Panc1 (cell line): ENCODE data around the gene CNRIP1. TPM values are rescaled to one million over a fixed set of nuclear protein-coding genes. Genes with fewer than 3 reads are reported as not detected.

Source experiments
- ATAC-seq: fragments of 200-7000 bp; cut with Tn5 transposase; 2 replicates; pipeline ENCODE4 v1.9.1; 2020; ENCODE audit warnings: mild to moderate bottlenecking, moderate library complexity
- BruUV-seq: library from RNA; stranded (reverse); fragments of 400-500 nt; replicated peaks from 2 replicates; lab custom pipeline; 2021; lab: Mats Ljungman, UMichigan
- CTCF ChIA-PET: fragments of 300-600 bp; sonication (Branson Sonifier 250); formaldehyde crosslinking; loops from one replicate; lab custom pipeline; 2022; ENCODE audit warnings: antibody characterized with exemption; lab: Charles Lee
- POLR2A ChIA-PET: fragments of 300-600 bp; sonication (Branson Sonifier 250); formaldehyde crosslinking; loops from one replicate; lab custom pipeline; 2022; ENCODE audit warnings: antibody characterized with exemption; lab: Charles Lee
- DNase-seq: peaks from one replicate; pipeline ENCODE4 v3.0.0-alpha.2; 2010; ENCODE audit warnings: low read depth, low spot score
- H3K27ac ChIP-seq: 2 replicates; pipeline ENCODE4 v1.5.1; 2011; ENCODE audit warnings: mild to moderate bottlenecking, low read length, inconsistent platforms
- H3K27me3 ChIP-seq: fragments of 200-500 bp; sonication (Bioruptor generic); 2 replicates; pipeline ENCODE4 v1.6.0; 2014; ENCODE audit warnings: low read length, inconsistent platforms; ENCODE audit not compliant: control insufficient read depth, insufficient read depth
- H3K36me3 ChIP-seq: fragments of 200-500 bp; sonication (Bioruptor generic); 2 replicates; pipeline ENCODE4 v1.5.1; 2014; ENCODE audit warnings: inconsistent platforms, mild to moderate bottlenecking, low read length, moderate library complexity; ENCODE audit not compliant: control insufficient read depth, insufficient read depth
- H3K4me1 ChIP-seq: 2 replicates; pipeline ENCODE4 v1.5.1; 2011; ENCODE audit warnings: inconsistent platforms, mild to moderate bottlenecking, low read length, moderate library complexity; ENCODE audit not compliant: control insufficient read depth, insufficient read depth
- H3K4me3 ChIP-seq, 2 experiments: 2 replicates each; pipeline ENCODE4 v1.5.1; 2011 to 2012; ENCODE audit warnings: low read depth in 2 of 2, low read length in 2 of 2, mild to moderate bottlenecking in 2 of 2, inconsistent platforms in 1 of 2, moderate library complexity in 1 of 2
- H3K9me3 ChIP-seq: fragments of 200-500 bp; sonication (Bioruptor generic); 2 replicates; pipeline ENCODE4 v1.5.1; 2014; ENCODE audit warnings: low read depth, mild to moderate bottlenecking, inconsistent platforms, low read length, moderate library complexity; ENCODE audit not compliant: control insufficient read depth, insufficient read depth
- POLR2AphosphoS5 ChIP-seq: IDR thresholded peaks from 2 replicates; pipeline ENCODE4 v1.6.1; 2012; ENCODE audit warnings: mild to moderate bottlenecking, low read depth, low read length, moderate library complexity
- SIN3A ChIP-seq: IDR thresholded peaks from 2 replicates; pipeline ENCODE4 v1.6.1; 2012; ENCODE audit warnings: low read depth, mild to moderate bottlenecking, low read length, moderate library complexity, borderline replicate concordance; ENCODE audit not compliant: insufficient read depth
- TCF7L2 ChIP-seq: IDR thresholded peaks from 2 replicates; pipeline ENCODE4 v1.6.1; 2011; ENCODE audit warnings: mild to moderate bottlenecking, low read depth, low read length, inconsistent platforms
- in situ Hi-C: cut with HindIII; loops from 2 replicates; pipeline ENCODE4 v1.10.0; 2016; ENCODE audit warnings: low sequenced_read_pairs, low pct_unique_long_range_greater_than_20kb
- intact Hi-C: fragments of 100-400 bp; cut with micrococcal nuclease; formaldehyde crosslinking; loops from one replicate; pipeline ENCODE4 v1.10.0; 2022; ENCODE audit not compliant: unreplicated experiment
- total RNA-seq: library from RNA; stranded (reverse); gene quantifications from one replicate; pipeline ENCODE4 v1.2.1, GENCODE V29; 2021; ENCODE audit not compliant: unreplicated experiment
- TF ChIP-seq, protein P1 (sequence below): fragments of 450-650 bp; IDR thresholded peaks from 2 replicates; pipeline ENCODE4 v1.5.1; 2017; ENCODE audit warnings: mild to moderate bottlenecking
- TF ChIP-seq, protein P2 (sequence below), 2 experiments: IDR thresholded peaks; 2 replicates each; pipeline ENCODE4 v1.6.1; 2011 to 2012; ENCODE audit warnings: low read depth in 2 of 2, control low read depth in 1 of 2, low read length in 1 of 2, mild to moderate bottlenecking in 1 of 2, moderate library complexity in 1 of 2; ENCODE audit not compliant: insufficient read depth in 1 of 2

Gene CNRIP1
- total RNA-seq, 1 experiment from 2014 or later = not detected

DNA sequence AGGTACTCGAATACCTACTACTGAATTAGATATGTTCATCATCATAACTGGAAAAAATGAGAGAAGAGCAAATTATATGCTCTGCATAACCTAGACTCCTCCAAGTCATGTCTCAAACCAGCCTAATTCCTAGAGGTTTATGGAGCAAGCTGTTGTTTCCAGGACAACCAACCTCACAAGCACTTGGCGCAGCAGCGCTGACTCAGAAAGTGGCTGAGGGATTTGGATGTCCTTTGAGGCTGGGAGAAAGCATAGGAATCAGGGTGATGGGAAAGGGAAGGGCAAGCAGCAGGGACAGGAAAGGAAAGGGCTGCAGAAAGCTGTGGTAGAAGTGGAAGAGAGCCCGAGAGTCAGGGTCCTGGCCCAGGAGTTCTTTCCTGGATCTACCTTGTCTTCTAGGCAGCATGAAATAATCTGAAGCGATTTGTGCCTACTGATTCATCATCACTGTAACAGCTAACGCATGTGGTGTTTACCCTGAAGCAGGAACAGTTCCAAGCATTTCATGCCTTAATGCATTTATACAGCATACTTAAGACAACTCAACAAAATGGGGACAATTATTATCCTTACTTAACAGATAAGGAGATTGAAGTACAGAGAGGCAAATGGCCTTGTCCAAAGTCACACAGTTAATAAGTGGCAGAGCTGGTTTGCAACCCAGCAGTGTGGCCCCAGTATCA is 49.0 kb upstream of the CNRIP1 start:
- DNase-seq = no peak

DNA sequence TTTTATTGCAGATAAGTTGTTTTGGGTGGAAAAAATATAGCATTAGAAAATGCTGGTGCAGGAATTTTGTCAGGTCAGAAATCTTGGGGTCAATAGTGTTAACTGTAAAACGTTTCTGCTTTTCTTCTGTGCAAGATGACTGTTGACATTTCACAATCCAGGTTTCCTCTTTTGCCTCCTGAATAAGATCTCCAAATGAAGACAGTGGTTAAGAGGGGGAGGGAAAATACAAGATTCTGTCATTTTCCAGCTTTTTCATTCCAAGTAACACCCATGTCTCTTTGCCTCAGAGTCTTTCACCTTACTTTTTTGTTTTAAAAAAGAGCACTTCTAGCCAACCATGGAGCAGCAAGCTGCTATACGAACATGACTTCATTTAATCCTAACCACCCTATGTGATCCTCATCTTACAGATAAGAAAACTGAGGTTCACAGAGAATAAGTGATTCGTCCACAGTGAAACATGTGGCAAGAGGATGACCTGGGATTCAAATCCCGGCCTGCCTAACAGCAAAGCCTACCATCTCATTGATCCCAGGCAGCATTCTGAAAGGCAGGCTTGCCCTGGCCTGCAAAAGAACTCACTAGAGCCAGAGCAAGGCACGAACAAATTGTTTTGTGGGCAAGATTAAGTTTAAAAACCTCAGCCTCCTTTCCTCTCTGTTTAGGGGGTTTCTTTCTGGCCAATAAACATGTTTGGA is 48.4 kb upstream of the CNRIP1 start:
- H3K4me3 ChIP-seq = no peak overlapping the region
- no TSS peak for BruUV-seq
- intact Hi-C loops = no loop called here
- TF ChIP-seq SIN3A = no peak
- TF ChIP-seq POLR2AphosphoS5 = no peak
- TF ChIP-seq, protein P1, sequence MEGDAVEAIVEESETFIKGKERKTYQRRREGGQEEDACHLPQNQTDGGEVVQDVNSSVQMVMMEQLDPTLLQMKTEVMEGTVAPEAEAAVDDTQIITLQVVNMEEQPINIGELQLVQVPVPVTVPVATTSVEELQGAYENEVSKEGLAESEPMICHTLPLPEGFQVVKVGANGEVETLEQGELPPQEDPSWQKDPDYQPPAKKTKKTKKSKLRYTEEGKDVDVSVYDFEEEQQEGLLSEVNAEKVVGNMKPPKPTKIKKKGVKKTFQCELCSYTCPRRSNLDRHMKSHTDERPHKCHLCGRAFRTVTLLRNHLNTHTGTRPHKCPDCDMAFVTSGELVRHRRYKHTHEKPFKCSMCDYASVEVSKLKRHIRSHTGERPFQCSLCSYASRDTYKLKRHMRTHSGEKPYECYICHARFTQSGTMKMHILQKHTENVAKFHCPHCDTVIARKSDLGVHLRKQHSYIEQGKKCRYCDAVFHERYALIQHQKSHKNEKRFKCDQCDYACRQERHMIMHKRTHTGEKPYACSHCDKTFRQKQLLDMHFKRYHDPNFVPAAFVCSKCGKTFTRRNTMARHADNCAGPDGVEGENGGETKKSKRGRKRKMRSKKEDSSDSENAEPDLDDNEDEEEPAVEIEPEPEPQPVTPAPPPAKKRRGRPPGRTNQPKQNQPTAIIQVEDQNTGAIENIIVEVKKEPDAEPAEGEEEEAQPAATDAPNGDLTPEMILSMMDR = no peak
- TF ChIP-seq TCF7L2 = no peak
- TF ChIP-seq, protein P2, sequence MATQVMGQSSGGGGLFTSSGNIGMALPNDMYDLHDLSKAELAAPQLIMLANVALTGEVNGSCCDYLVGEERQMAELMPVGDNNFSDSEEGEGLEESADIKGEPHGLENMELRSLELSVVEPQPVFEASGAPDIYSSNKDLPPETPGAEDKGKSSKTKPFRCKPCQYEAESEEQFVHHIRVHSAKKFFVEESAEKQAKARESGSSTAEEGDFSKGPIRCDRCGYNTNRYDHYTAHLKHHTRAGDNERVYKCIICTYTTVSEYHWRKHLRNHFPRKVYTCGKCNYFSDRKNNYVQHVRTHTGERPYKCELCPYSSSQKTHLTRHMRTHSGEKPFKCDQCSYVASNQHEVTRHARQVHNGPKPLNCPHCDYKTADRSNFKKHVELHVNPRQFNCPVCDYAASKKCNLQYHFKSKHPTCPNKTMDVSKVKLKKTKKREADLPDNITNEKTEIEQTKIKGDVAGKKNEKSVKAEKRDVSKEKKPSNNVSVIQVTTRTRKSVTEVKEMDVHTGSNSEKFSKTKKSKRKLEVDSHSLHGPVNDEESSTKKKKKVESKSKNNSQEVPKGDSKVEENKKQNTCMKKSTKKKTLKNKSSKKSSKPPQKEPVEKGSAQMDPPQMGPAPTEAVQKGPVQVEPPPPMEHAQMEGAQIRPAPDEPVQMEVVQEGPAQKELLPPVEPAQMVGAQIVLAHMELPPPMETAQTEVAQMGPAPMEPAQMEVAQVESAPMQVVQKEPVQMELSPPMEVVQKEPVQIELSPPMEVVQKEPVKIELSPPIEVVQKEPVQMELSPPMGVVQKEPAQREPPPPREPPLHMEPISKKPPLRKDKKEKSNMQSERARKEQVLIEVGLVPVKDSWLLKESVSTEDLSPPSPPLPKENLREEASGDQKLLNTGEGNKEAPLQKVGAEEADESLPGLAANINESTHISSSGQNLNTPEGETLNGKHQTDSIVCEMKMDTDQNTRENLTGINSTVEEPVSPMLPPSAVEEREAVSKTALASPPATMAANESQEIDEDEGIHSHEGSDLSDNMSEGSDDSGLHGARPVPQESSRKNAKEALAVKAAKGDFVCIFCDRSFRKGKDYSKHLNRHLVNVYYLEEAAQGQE (IDR thresholded peaks at IDR 0.05; ENCODE audit: insufficient read depth in 1 of 2, low read depth in 2 of 2, low read length in 1 of 2) = no peak
- H3K27ac ChIP-seq = no peak overlapping the region
- H3K4me1 ChIP-seq = no peaks in the 10 kb centered on the region
- DNase-seq (no peak), ATAC-seq (no peak)
- H3K27me3 ChIP-seq = no peaks in the 10 kb centered on the region
- no peaks in the 10 kb centered on the region for H3K36me3 ChIP-seq
- ChIA-PET POLR2A (no interaction called here), CTCF (no interaction called here)
- no peaks in the 10 kb centered on the region for H3K9me3 ChIP-seq
- in situ Hi-C loops = no loop called here

More for the DNA sequence above, 49.0 kb upstream of the CNRIP1 start:
- no peaks in the 10 kb centered on the region for H3K36me3 ChIP-seq
- H3K9me3 ChIP-seq = no peaks in the 10 kb centered on the region
- H3K27me3 ChIP-seq = no peaks in the 10 kb centered on the region
- intact Hi-C loops (no loop called here), in situ Hi-C loops (no loop called here)
- no peaks in the 10 kb centered on the region for H3K4me1 ChIP-seq
- no peak overlapping the region for H3K27ac ChIP-seq
- TF ChIP-seq, protein P1 = no peak
- TF ChIP-seq, protein P2 (IDR thresholded peaks at IDR 0.05; ENCODE audit: insufficient read depth in 1 of 2, low read depth in 2 of 2, low read length in 1 of 2) = no peak
- TF ChIP-seq POLR2AphosphoS5 (no peak), TCF7L2 (no peak), SIN3A (no peak)
- ChIA-PET CTCF (interaction anchor here (0.5 kb wide), 1 partner anchor 120 kb away, joined by 3 read pairs; no protein-coding TSS in a partner anchor), POLR2A (no interaction called here)
- BruUV-seq = no TSS peak
- no peak for ATAC-seq
- no peak overlapping the region for H3K4me3 ChIP-seq
